Motor neuron (in vitro differentiated cells): Measurements from ENCODE around the gene PDE2A. TPM values are rescaled to one million over a fixed set of nuclear protein-coding genes. Genes with fewer than 3 reads are reported as not detected.

Experiments
- ATAC-seq, 8 experiments: fragments of 200-7000 bp; cut with Tn5 transposase; replicated peaks in 6 of 8; 2 replicates each; pipeline ENCODE4 v1.8.0; 2021; ENCODE audit warnings: mild to moderate bottlenecking in 8 of 8, moderate library complexity in 8 of 8
- H3K27ac ChIP-seq, 2 donors: fragments of 250-450 bp; sonication (Bioruptor Pico); 2 replicates each; pipeline ENCODE4 v1.9.0; 2021; ENCODE audit warnings: antibody characterized with exemption in 2 of 2, mild to moderate bottlenecking in 2 of 2, moderate library complexity in 1 of 2
- H3K4me1 ChIP-seq, 2 donors: fragments of 250-450 bp; sonication (Bioruptor Pico); replicated peaks in 1 of 2; 2 replicates each; pipeline ENCODE4 v1.6.1; 2021; ENCODE audit warnings: antibody characterized with exemption in 2 of 2, mild to moderate bottlenecking in 2 of 2, moderate library complexity in 1 of 2
- H3K4me3 ChIP-seq, 5 donors: fragments of 250-450 bp; sonication (Bioruptor Pico); 2 replicates each; pipeline ENCODE4 v1.9.0; 2021; ENCODE audit warnings: antibody characterized with exemption in 5 of 5, mild to moderate bottlenecking in 5 of 5, moderate library complexity in 4 of 5
- WGBS, 10 experiments: fragments of 450-650 bp; shearing (Covaris generic); methylation state at CpG; one replicate each; pipeline ENCODE4 v1.0.0; 2022; 5-methylcytosine and 5-hydroxymethylcytosine counted together
- in situ Hi-C, 9 experiments: fragments of 400-800 bp; cut with MboI; loops; one replicate each; pipeline ENCODE4 v1.15.0; 2021; ENCODE audit warnings: low sequenced_read_pairs in 9 of 9, low pct_unique_long_range_greater_than_20kb in 2 of 9; ENCODE audit not compliant: unreplicated experiment in 9 of 9
- total RNA-seq, 8 experiments: library from RNA; unstranded; fragments of 300-600 nt; gene quantifications; 2 replicates each; pipeline versions ENCODE4 v1.2.3 to v1.2.4, GENCODE V29; 2022

Gene PDE2A
- total RNA-seq, 8 experiments from 2014 or later: 1.5 to 58.7 (median 6.0) TPM

DNA sequence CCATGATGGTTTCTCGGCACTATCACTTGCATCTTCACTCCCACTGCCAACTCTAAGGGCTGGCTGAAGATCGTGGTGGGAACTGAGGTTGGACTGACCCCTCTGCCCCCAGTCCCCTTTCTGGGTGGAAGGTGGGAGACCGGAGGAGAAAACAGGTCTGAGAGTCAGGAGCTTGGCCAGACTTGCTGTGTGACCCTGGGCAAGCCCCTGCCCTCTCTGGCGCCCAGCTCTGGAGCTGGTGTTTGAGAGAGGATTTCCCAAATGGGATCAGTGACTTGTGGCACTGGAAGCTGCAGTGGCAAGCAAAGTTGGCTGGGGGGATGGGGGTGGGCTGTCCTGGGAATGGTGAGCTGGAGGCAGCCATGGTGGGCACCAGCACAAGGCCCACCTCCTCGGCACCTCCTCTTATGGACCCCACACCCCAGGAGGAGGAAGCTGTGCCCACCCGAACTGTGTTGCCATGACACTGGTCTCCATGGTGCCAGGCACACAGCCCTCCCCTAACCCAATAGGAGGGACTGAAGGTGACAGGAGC lies 6.5 kb upstream of the PDE2A start:
- H3K4me1 ChIP-seq: peaks cover 21 to 35% of the 10 kb centered on the region in 2 donors
- no peak for ATAC-seq
- no peak overlapping the region for H3K27ac ChIP-seq
- 30 to 60% methylated on average over 1 to 2 of the region's 6 CpGs; no CpG with 5 or more reads in 8 of the 10 experiments for WGBS, 10 experiments
- H3K4me3 ChIP-seq: no peak overlapping the region
- in situ Hi-C loops: loop anchor here in 7 of 9 experiments (10.0 to 25.0 kb wide), 4 partner anchors 93 to 218 kb away; no protein-coding TSS in a partner anchor

DNA sequence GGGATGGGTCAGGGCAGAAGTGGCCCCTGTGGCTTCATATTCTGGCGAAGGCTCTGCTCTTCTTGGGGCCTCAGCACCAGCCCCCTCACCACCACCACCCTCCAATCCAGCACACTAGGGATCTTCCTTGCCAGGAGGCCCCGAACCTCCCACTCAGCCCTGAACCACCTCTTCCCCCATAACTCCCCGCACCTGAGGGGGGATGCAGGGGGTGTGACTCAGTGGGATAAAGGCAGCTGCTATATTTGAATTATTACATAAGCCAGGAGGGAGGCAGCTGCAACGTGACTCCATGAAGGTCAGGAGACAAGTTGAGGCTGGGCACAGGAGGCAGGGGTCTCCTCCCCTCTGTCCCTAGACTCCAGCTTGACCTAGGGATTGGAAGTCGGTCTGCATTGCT lies 5.6 kb upstream of the PDE2A start:
- in situ Hi-C loops: loop anchor here in 8 of 9 experiments (10.0 to 25.0 kb wide), 5 partner anchors 93 to 218 kb away; no protein-coding TSS in a partner anchor
- no peak for ATAC-seq
- H3K4me1 ChIP-seq: peaks cover 21 to 36% of the 10 kb centered on the region in 2 donors
- WGBS, 10 experiments: 33 to 86% (median 82%) methylated on average over 2 to 3 of the region's 5 CpGs; no CpG with 5 or more reads in 7 of the 10 experiments
- no peak overlapping the region for H3K4me3 ChIP-seq
- H3K27ac ChIP-seq: no peak overlapping the region

DNA sequence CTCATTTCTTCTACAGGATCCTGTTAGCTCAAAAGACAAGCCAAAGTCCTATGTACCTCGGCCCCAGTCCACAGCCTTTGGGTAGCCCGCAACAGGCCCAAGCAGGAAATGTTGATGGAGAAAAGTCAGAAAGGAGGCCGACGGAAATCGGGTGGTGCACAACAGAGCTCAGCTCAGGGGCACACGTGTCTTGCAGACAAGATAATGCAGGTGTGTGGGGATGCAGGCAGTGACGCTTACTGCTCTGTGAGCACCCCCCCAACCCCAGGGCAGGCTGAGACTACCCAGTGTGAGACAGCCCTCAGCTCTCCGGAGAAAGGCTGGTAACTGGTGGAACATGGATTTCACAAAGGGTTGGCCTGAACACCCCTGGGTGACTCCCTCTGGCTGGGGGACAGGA lies 4.3 kb upstream of the PDE2A start:
- Histone ChIP-seq H3K4me1 (peaks cover 30 to 43% of the 10 kb centered on the region in 2 donors), H3K4me3 (no peak overlapping the region), H3K27ac (no peak overlapping the region)
- 30 to 73% (median 63%) methylated on average over 1 to 6 of the region's 8 CpGs; no CpG with 5 or more reads in 5 of the 10 experiments for WGBS, 10 experiments
- no peak for ATAC-seq
- in situ Hi-C loops: loop anchor here in 7 of 9 experiments (10.0 to 25.0 kb wide), 5 partner anchors 91 to 216 kb away; no protein-coding TSS in a partner anchor

DNA sequence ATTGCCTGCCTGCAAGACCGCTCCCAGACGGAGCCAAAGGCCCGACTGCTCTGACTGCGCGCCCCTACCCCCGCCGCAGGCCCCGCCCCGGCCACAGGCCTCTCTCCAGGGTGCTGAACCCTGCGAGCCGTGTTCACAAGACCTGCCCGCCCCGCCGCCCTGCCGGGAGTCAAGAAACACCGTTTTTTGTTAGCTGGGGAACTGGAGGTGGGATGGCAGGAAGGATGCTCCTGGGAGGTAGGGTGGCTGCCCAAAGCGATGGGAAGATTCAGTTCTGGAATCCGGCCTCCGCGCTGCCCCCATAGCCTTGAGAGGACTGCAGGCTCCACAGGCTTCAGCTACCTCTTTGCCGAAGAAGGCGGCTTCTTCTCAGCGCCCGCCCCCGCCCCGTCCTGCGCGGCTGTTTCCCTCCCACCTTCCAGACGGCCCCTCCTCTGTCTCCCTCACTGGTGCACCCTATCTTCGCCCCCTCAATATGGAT lies 2.7 kb upstream of the PDE2A start:
- no peak overlapping the region for H3K4me3 ChIP-seq
- WGBS, 10 experiments: 40% methylated on average over 1 of the region's 30 CpGs; no CpG with 5 or more reads in 9 of the 10 experiments
- H3K27ac ChIP-seq: no peak overlapping the region
- peak; percentile 24 to 85 (median 41) for ATAC-seq
- in situ Hi-C loops: loop anchor here in 7 of 9 experiments (10.0 to 25.0 kb wide), 5 partner anchors 90 to 215 kb away; no protein-coding TSS in a partner anchor
- peaks cover 41 to 53% of the 10 kb centered on the region in 2 donors for H3K4me1 ChIP-seq

DNA sequence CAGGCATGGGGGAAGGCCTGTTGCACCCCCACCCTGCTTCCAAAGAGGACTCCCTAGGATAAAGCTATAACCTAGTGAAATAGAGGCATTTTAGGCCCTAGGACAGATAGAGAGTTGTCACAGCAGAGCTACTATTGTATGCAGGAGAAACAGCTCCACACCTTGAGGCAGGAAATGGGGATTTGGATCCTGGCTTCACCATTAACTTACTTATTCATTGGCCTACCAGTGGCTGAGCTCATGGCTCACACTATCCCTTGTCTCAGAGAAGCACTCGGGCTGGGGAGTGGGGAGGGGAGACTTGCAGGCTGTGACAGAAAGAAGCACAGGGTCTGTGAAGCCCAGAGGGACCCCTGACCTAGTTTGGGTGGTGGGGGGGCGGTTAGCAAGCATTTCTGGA lies 999 bp upstream of the PDE2A start:
- H3K4me3 ChIP-seq: no peak overlapping the region
- H3K4me1 ChIP-seq: peaks cover 44 to 57% of the 10 kb centered on the region in 2 donors
- ATAC-seq: no peak
- in situ Hi-C loops: loop anchor here in 7 of 9 experiments (10.0 to 25.0 kb wide), 5 partner anchors 88 to 213 kb away; no protein-coding TSS in a partner anchor
- 20% methylated on average over 1 of the region's 2 CpGs; no CpG with 5 or more reads in 9 of the 10 experiments for WGBS, 10 experiments
- H3K27ac ChIP-seq: no peak overlapping the region

DNA sequence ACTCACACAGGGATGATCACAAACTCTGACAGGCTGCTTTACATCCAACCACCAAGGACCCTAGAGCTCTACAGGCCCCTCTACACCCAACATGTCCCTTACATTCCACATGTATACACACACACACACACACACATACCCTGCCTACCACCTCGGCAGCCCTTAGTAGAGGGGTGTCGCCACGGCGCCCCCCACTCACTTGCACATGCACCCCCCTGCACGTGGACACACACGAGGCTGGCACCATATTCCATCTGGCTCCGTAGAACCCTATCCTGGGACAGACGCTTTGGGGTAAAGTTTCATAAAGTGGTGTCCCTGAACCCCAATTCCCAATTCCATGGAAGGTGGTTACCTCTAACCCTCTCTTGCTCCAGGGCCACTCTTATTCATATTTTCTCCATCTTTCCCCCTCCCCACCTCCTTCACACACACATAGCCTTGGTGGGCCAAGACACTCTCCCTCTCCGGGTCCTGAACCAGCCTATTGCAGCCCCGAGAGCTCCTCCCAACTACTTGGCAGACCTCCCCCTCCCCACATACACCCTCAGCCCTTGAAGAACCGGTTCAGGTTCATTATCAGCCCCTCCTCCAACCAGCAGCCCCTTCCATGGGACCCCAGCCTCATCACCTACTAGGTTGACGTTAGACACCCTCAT lies 809 bp downstream of the PDE2A start:
- Histone ChIP-seq H3K4me3 (peak overlapping the region in 4 of 5 donors; percentile 15 to 23 (median 20)), H3K4me1 (peaks cover 51 to 65% of the 10 kb centered on the region in 2 donors), H3K27ac (no peak overlapping the region)
- ATAC-seq: peak in 5 of 8 experiments; percentile 2 to 14 (median 11)
- 0 to 53% (median 40%) methylated on average over 1 to 3 of the region's 12 CpGs; no CpG with 5 or more reads in 5 of the 10 experiments for WGBS, 10 experiments
- in situ Hi-C loops: loop anchor here in 2 of 9 experiments (10.0 kb wide), 2 partner anchors 89 to 199 kb away; no protein-coding TSS in a partner anchor

DNA sequence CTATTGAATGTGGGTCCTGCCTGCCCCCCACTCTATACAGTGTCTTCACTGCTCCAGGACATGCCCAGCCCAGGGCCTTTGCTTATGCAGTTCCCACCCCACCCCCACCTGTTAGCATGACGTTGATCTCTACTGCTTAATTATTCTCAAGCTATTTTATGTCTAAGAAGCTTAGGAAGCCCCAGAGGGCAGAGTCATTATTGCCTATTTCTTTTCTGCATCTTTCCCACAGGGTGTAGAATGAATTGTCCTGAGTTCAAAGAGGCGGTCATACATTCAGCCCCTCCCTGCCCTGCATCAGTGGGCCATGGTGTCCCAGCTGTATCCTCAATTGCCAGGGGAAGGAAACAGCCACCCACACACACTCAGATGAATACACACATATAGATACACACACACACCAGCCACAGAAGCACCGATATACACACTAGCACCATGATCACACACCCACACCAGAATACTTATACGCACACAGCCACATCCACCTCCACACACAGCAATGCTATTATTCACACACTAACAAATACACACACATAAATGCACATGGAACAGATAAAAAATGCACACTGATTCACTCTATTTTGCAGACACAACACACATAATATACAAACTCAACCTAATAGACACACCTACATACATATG lies 1.5 kb downstream of the PDE2A start:
- no peak overlapping the region for H3K27ac ChIP-seq
- in situ Hi-C loops: loop anchor here in 2 of 9 experiments (10.0 kb wide), 2 partner anchors 88 to 198 kb away; no protein-coding TSS in a partner anchor
- 0 to 100% (median 41%) methylated on average over 1 to 3 of the region's 4 CpGs; no CpG with 5 or more reads in 4 of the 10 experiments for WGBS, 10 experiments
- peak in 4 of 8 experiments; percentile 4 to 59 (median 35) for ATAC-seq
- no peak overlapping the region for H3K4me3 ChIP-seq
- H3K4me1 ChIP-seq: peaks cover 51 to 69% of the 10 kb centered on the region in 2 donors

DNA sequence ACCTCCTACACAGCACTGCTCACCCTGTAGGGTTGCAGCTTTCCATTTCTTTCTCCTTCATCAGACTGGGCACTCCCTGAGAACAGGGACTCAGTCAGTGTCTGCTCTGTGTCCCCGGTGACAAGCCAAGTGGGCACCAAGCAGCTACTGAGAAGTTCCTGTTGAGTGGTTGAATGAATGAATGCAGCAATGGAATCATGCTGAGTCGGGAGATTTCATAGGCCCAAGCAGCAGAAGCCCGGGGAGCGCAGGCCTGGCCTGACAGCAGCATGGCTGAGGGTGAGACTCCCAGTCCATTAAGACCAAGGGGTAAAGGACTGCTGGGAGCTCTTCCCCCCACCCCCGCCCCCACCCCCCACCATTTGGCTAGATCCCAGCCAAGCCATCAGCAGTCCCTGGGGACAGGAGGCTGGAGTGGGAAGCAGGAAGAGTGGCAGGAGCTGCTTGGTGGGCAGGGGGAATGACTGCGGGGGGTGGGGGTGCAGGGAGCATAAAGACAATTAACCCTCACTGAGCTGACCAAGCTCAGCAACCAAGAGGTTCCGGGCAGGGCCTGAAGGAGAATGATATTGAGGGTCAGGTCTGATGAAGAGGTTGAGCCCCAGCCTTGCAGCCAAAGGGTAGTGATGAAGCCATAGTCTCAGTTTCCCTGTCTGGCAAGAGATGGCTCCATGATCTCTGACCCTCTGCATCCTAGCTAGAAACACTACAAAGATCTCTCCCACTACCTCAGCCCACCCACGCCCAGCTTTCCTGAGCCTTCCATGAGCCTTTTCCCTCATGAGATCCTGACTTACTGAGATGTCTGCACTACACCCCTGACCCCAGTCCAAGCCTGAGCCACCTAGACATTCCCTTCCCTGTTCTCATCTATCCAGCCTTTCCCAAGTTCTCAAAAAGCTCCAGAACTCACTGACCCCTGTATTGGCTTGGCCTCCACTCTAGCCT lies 2.8 kb downstream of the PDE2A start:
- 67 to 100% (median 83%) methylated on average over 1 to 2 of the region's 8 CpGs; no CpG with 5 or more reads in 6 of the 10 experiments for WGBS, 10 experiments
- no peak for ATAC-seq
- in situ Hi-C loops: loop anchor here in 2 of 9 experiments (10.0 kb wide), 2 partner anchors 87 to 197 kb away; no protein-coding TSS in a partner anchor
- H3K27ac ChIP-seq: no peak overlapping the region
- peaks cover 44 to 61% of the 10 kb centered on the region in 2 donors for H3K4me1 ChIP-seq
- no peak overlapping the region for H3K4me3 ChIP-seq

DNA sequence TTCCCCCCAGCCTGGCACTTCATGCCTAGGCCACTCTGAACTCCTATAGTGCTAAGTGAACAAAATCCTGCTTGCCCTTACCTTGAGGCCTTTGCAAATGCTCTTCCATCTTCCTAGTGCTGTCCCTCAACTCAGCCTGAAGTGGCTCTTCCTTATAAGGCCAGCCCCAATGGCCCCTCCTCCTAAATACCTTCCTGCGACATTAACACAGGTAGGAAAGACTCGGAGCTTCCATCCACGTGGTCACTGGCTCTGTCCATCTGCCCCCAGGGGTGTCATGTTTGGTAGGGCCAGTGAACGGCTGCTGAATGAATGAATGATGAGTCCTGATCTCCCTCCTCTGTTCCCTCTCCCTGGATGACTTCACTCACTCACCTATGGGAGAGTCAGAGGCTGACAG lies 4.2 kb downstream of the PDE2A start:
- in situ Hi-C loops: loop anchor here in 2 of 9 experiments (10.0 kb wide), 2 partner anchors 85 to 195 kb away; no protein-coding TSS in a partner anchor
- H3K27ac ChIP-seq: no peak overlapping the region

DNA sequence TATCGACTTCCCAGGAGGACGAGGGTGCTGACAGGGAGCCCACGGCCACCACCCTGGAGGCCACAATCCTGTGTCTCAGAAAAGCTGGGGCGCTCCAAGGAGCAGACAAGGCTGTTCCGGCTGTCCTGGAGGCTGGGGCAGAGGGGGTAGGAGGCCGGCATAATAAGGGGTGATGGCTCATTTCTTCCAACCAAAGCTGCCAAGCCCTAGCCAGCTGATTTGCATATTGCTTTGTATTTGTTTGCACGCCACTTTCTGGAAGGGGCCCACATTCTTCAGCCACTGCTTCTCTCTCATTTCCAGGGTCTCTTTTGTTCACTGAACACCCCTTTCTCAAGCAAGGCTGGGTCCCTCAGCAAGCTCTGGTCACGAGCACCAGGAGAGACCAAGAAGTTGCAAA lies 4.7 kb downstream of the PDE2A start:
- ATAC-seq: peak in 6 of 8 experiments; percentile 10 to 41 (median 32)
- in situ Hi-C loops: no loop called here
- no peak overlapping the region for H3K27ac ChIP-seq
- H3K4me3 ChIP-seq: no peak overlapping the region
- whole genome bisulfite sequencing, 10 experiments: 28 to 62% (median 50%) methylated on average over 1 to 5 of the region's 8 CpGs; no CpG with 5 or more reads in 2 of the 10 experiments
- H3K4me1 ChIP-seq: peaks cover 42 to 54% of the 10 kb centered on the region in 2 donors

More for the DNA sequence above, 4.2 kb downstream of the PDE2A start:
- peaks cover 44 to 59% of the 10 kb centered on the region in 2 donors for H3K4me1 ChIP-seq
- no peak for ATAC-seq
- no peak overlapping the region for H3K4me3 ChIP-seq
- WGBS, 10 experiments: 0 to 80% (median 28%) methylated on average over 1 to 3 of the region's 4 CpGs; no CpG with 5 or more reads in 3 of the 10 experiments

DNA sequence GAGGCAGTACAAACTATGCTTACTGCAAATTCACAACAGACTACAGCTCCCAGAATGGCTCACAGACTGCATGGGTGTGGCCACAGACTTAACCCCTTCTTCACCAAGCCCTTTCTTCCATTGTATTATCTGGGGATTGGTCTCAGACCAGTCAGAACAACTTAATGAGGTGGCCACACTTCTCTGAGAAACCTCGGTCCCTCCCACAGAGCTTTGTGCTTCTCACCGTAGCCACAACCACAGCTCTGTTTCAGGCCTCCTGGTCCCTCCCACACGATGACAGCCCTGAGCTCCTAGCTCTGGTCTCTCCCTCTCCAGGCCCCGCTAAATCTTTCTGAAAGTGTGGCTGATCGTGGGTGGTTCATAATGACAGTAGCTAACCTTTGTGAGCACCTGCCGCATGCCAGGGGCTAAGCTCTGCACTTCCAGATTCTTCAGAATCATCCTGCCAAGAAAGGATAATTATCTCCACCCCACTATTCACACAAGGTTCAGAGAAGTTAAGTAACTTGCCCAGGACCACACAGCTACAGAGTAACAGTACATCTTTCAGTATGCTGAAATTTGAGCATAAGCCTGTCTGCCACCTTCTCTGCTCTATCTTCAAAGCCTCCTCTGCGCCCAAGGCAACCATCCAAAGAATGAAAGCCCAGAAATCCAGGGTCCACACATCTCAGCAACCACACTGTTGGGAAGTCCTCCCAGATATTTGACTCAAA lies 5.4 kb downstream of the PDE2A start:
- H3K4me3 ChIP-seq: no peak overlapping the region
- peak; percentile 22 to 79 (median 56) for ATAC-seq
- 0 to 78% (median 65%) methylated on average over 1 to 5 of the region's 7 CpGs; no CpG with 5 or more reads in 4 of the 10 experiments for WGBS, 10 experiments
- H3K27ac ChIP-seq: peak overlapping the region in 1 of 2 donors; percentile 4
- peaks cover 35 to 47% of the 10 kb centered on the region in 2 donors for H3K4me1 ChIP-seq
- in situ Hi-C loops: no loop called here
